Left colon (tissue), 2 donors: ENCODE data around the gene SLC6A11. TPM values are rescaled to one million over a fixed set of nuclear protein-coding genes. Genes with fewer than 3 reads are reported as not detected.

ENCODE experiments used
- ATAC-seq: fragments of 200-7000 bp; cut with Tn5 transposase; one replicate; pipeline ENCODE4 v1.9.1; 2020; ENCODE audit warnings: mild to moderate bottlenecking, moderate library complexity
- DNase-seq, 2 donors: peaks; one replicate each; pipeline ENCODE4 v3.0.0-alpha.2; 2020
- intact Hi-C, 2 donors: fragments of 100-400 bp; cut with DNase I in 1 of 2; cut with micrococcal nuclease in 1 of 2; formaldehyde crosslinking; loops; one replicate each; pipeline versions ENCODE4 v1.11.2 to v1.14.0; 2022; cut with DNase I, micrococcal nuclease
- total RNA-seq, 2 donors: library from RNA; stranded (reverse); fragmentation: NEBNext Ultra II Directional; extraction: Animal tissue kit (Norgen Biotek cat#: 25700); gene quantifications; one replicate each; pipeline ENCODE4 v1.2.1, GENCODE V29; 2021
- donor health status: DM: no; HTN: no; CAD: no.
- donor health status: DM: yes; HTN: yes; CAD: no.

Gene SLC6A11
- total RNA-seq, 2 donors from 2014 or later, result 0.08 TPM; not detected in 1

DNA sequence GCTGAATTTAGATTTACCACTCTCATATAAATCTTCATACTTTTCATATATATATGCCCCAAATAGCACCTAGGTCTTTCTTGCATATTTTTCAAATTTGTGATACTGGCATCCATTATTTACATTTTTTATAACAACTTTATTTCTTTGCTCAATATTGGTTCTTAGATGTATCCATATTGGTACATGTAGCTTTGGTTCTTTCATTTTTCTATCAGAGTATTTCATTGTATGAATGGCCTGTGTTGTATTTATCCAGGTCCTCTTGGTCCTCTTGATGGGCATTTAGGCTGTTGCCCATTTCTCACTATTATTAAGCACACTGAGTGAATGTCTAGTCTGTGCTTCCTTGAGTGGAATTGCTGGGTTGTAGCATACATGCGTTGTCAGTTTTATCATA is 8.4 kb downstream of the SLC6A11 start:
- intact Hi-C loops, result no loop called here
- DNase-seq (no peak), ATAC-seq (no peak)

DNA sequence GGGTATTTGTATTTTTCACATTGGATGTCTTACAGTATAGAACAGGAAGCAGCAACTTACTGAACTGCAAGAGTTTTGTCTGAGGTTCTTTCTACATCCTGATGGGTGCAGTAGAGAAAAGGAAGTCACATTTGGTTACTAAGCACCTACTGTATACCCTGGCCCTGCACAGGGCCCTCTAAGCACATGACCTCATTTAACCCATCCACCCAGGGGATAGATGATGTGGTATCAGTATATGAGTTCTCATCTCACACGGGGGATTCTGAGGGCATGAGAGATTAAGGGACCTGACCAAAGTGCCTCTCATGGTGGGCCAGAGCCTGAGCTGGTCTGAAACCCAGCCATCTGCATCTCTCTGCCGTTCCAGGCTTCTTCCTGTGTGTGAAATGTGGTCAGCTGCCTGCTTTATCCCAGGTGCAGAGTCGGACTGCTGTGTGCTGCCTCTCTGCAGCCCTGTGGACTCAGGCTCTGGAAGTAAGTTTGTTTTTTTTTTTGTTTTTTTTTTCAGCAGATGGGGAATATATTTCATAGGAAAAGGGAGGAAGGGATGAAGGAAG is 17.9 kb downstream of the SLC6A11 start:
- ATAC-seq, result no peak
- intact Hi-C loops, result no loop called here
- no peak for DNase-seq

DNA sequence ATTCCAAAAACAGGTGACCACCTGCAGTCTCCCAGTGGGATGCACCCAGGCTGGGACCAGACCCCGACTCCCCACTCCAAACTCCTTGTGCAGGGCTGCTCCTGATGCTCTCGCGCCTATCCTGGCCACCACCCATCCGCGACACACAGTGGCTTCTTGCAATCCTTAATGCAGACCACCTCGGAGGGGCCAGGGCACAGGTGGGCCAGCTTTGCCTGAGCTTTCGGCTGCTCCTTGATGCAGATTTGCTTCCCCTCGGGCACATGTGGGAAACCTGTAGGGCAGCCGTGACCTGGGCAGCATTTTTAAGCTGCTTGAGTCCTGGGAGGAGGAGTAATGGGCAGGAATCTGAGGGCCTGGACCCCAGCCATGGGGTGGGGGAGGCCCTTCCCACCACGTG is 18.9 kb downstream of the SLC6A11 start:
- DNase-seq (no peak), ATAC-seq (no peak)
- intact Hi-C loops, result no loop called here

DNA sequence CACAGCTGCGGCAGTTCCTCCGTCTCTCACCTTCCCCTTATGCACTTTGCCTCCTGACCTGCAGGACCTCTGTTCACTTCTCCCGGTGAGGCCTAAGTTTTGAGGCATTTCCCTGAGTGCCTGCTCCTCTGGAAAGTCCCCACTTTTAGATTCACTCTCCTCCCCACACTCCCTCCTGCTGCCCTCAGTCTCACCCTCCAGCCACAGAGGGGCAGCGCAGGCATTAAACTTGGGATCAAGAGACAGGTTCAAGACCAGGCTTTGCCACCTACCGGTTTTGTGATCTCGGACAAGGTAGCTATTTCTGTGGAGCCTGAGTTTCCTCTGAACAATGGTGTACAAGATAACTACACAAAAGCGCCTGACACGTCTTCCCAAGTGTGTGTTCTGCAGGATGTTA is 19.4 kb downstream of the SLC6A11 start:
- ATAC-seq (no peak), DNase-seq (no peak)
- intact Hi-C loops, result no loop called here

DNA sequence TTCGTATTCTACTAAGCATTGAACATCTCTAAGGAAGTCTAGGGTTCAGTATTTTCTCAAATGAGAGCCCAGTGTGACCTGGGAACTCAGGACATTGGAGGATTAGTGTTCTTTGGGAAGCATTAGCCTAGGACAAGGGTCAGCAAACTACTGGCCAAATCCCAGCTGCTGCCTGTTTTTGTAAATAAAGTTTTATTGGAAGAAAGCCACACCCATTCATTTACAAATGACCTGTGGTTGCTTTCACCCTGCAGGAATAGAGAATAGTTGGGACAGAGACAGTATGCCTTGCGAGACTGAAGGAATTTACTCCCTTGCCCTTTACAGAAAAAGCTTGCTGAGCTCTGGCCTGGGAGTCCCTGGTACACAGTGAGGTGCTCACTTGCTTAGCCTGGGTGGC is 20.6 kb downstream of the SLC6A11 start:
- intact Hi-C loops, result no loop called here
- ATAC-seq (no peak), DNase-seq (no peak)

DNA sequence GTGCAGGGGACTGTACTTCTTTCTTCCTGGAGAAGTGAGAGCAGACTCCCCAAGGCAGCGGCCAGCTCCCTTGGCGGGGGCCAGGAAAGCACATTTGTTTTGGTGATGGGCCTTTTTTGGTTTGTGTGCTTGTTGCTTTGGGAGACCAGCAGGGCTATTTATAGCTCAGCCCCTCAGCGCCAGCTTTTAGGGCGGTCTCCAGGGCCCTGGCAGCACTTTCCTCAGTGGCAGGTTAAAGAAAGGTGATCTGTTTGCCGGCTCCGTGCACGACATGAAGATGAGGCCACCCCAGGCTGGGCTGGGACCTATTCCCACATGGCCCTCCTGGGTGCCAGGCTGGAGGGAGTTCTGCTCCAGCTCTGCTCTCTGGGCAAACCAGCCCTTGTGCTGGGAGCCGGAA is 21.8 kb downstream of the SLC6A11 start:
- intact Hi-C loops, result no loop called here
- no peak for ATAC-seq
- no peak for DNase-seq

DNA sequence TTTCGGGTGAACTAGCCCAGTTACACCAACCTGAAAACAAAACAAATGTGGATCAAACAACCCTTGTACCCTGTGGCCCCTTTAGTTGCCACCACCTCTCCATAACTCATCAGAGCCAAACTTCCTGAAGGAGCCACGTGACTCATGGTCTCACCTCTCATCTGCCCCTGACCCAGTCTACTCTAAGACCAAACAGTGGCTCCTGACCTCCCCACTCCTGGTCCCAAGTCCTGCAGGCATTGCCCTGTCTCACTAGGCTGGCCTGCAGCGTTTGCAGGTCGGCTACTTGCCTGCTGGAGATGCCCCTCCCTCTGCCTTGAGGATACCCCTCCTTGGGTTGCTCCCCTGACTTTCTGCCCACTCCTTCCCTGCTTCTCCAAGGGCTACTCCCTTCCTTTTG is 23.1 kb downstream of the SLC6A11 start:
- ATAC-seq, result no peak
- intact Hi-C loops, result no loop called here
- DNase-seq, result no peak

DNA sequence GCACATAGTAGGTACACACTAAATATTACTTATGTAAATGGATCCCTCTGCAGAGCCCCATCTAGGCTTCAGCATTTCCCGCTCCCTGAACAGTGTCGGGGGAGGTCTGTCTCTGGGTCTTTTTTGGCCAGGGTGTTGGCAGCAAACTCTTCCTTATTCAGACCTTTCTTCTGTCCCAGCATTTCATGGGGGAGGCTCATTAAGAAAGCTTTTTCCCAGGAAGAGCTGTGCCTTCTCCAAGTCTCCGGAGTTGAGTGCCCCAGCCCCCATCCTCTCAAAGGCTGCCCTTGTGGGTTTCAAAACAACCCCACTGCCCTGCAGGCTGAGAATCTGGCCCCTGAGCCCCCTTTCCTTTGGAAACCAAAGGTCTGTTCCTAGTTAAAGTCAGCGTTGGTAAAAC is 25.1 kb downstream of the SLC6A11 start:
- no peak for DNase-seq
- ATAC-seq, result no peak
- intact Hi-C loops, result no loop called here

DNA sequence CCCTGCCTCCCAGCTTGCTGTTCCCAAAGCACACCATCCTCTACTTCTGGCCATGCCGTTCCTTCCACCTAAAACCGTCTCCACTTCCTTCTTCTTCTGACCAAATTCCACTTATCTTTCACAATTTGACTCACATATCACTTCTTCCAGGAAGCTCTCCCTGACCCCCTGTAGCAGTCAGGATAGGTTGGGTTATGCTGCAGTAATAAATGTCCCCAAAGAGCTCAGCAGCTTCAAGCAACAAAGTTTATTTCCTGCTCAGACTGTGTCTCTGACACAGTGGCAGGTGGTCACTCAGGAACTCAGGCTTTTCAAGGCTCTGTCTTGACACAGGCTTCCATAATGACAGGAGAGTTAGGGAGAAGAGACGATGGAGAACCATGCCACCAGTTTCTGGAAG is 27.4 kb downstream of the SLC6A11 start:
- intact Hi-C loops, result no loop called here
- ATAC-seq, result no peak
- no peak for DNase-seq

DNA sequence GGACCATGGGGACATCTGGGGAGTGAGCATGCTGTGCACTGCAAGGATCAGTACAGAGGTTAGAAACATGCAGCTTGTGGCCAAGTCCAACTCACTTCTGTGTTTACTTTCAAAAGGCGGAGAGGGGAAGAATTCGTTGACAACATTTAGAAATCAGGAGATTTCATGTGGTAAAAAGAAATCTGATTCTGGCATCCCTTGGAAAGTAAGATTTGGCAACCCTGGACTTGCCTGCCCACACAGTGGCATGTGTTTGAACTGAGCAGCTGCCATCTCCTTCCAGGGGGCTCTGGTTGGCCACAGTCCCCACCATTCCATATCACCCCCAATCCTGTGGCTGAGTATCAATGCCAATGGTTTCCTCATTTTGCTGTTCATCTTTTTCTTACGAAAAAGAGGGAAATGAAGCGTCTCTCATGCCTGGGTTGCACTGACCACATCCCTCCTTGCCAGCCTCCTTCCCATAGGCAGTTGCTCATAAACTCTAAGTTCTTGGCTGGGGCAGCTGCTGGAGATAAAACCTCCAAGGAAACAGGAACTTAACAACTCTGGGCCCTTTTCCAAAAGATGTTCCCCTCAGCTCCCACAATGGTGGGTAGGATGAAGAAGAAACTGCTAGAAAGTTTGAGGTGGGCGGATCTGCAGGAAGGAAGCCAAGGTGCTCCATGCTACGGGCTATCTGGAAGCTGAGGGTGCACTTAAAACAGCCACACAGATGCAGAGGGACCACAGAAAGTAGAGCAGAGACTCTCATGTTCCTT is 29.2 kb downstream of the SLC6A11 start:
- intact Hi-C loops, result no loop called here
- DNase-seq (no peak), ATAC-seq (no peak)

DNA sequence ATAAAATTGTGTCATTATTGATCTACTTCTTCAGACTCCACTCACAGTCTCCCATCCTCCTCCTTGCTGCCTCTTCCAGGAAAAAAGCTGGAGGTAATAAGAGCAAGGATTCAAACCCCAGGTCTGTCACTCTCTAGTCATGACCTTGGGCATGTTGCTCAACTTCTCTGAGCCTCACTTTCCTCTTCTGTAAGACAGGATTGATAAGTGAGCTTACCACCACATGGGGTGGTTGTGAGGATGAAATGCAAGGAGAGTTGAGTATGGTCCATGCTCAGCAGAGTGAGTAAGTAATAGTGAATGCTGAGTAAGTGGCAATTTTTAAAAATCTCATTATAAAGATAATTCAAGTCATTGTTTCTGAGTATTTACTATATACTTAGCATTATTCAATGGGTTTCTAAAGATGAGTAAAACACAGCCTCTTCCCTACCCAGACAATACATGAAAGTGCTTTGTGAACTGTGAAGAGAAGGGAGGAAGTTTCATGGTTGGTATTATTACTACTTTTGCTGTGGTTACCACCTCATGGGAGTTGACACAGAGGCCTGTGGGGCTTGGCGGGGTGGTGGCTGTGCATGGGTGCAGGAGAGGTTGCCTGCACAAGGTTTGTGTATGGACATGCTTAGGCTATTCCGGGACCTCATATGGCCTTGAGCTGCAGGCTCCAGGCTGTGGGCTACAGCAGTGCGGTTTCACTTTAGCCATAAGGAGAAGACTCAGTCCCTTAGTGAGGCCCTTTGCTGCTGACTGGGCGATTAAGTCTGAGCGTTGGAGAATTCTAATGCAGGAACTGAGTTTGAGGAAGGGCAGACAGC is 30.0 kb downstream of the SLC6A11 start:
- ATAC-seq (no peak), DNase-seq (no peak)
- intact Hi-C loops, result no loop called here

DNA sequence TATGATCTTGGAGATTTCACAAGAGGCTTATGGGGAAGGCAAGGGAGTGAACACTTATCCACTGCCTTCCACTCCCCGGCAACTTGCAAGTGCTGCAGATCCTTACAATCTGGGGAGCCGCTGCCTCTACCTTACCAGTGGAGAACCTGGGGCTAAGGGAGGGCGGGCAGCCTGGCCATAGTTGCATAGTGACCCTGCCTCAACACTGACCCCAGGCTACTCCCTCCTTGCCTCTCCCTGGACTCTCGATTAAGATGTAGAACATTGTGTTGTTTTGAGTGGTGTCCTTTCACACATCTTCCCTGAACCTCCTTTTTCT is 30.6 kb downstream of the SLC6A11 start:
- ATAC-seq (no peak), DNase-seq (no peak)
- intact Hi-C loops, result no loop called here

DNA sequence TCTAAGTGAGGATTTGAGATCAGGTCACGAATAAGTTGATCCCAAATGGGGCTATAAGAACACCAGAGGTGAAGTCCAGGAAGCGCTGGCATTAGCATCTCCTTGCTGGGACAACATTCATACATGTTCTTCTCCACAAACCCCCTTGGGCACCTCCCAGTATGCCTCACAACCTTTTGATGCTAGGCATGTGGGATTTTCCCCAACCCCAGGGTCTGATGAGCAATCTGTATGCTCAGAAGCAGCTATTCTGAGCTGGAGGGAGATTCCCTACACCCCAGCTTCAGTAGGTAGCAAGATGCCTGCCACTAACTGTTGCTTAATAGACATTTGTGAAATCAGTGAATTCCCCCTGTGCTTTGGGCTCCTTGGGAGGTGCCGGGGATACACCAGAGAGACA is 32.2 kb downstream of the SLC6A11 start:
- ATAC-seq, result no peak

DNA sequence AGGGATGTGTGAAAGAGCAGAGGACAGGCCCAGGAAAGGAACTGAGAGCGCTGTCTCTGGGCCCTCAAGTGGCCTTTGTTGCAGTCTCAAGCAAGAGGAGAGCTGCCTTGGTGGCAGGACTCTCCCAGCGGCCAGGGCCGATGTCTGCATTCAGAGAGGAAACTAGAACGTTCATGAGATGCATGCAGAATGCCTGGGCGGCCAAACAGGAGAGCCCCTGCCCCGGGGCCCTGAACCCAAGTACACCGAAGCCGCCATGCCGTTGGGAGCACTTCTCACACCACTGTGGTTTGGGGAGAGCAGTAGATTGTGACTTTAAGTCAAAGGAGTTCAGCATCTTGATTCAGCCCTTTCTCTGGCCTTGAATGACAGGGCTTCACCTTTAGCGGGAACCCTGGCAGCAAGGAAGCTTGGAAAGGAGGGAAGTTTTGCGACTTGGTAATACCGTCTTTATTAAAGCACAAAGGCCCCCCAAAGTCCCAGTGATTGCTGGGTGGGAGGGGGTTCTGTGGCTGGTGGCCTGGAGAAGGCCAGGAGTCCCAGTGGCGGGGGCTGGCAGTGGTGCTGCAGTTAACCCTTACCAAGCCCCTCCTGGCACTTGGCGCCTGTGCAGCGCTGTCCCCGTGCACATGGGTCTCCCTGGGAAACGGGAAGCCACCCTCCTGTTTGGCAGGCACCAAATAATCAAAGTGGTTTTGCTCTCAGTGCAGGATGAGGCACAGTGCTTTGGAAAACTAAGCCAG is 36.2 kb downstream of the SLC6A11 start:
- ATAC-seq, result no peak
- no peak for DNase-seq
- intact Hi-C loops, result no loop called here

More for the DNA sequence above, 32.2 kb downstream of the SLC6A11 start:
- DNase-seq, result no peak
- intact Hi-C loops, result no loop called here

DNA sequence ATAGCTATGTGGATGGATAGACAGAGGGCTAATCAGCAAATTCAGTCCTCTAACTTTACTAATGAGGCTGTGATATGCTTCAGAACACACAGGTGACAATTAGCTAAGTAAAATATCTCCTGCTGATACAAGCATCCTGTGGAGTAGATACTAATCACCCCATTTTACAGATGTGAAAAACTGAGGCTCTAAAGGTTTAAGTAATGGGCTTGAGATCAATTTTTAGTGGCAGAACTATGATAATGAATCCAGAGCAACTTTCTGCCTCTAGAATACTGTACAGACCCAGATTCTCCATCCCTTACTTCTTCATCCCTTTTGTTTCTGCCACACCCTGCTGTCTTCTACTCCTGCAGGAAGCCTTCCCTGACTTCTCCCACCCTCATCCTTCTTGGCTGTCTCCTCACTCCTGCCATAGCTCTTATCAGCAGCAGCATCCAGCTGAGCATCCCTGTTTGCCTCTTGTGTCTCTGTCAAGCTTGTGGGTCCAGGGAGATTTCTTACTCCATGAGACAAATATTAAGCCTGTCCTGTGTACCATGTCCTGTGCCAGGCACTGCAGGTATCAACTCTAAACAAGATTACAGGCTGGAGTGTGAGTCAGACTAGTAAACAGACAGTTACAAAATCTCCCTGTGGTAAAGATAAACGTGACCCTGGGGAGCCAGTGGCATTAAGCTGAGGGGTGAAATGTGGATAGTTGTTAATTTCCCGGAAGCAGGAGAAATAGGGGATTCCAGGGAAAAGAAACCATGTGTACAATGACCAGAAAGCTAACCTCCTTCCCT is 39.2 kb downstream of the SLC6A11 start:
- ATAC-seq, result no peak
- intact Hi-C loops, result no loop called here
- no peak for DNase-seq

DNA sequence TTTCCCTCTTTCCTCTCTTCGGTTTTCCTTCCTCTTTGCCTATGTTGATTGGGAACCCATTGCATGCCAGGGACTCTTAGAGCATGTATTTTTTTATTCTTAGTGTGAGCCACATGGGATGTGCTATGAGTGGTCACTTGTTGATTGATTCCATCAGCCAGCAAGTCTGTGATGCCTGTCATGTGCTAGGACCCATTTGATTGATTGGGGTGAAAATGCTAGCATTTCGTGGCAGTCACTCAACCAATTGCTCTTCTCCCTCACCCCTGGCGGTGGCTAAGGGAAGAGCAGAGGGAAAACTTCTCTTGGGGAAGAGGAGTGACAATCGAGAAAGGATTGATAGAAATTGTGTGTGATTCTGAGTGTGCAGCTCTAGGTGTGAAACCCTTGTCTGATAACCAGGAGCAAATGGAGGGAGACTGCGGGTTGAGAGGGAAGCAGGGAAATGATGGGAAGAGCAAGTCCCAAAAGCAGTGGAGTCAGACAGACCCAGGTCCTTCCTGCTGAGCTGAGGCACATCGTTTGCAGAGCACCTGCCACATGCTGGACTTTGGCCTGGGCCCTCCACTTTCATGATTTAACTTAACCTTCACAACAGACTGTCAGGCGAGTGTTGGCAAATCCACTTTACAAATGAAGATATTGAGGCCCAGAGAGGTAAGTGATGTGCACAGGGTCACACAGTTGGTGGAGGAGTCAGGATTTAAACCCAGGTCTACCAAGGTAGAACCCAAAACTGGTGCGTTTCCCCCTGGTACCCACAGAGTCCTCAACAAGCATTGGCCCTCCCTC is 40.0 kb downstream of the SLC6A11 start:
- ATAC-seq (no peak), DNase-seq (no peak)
- intact Hi-C loops, result no loop called here

DNA sequence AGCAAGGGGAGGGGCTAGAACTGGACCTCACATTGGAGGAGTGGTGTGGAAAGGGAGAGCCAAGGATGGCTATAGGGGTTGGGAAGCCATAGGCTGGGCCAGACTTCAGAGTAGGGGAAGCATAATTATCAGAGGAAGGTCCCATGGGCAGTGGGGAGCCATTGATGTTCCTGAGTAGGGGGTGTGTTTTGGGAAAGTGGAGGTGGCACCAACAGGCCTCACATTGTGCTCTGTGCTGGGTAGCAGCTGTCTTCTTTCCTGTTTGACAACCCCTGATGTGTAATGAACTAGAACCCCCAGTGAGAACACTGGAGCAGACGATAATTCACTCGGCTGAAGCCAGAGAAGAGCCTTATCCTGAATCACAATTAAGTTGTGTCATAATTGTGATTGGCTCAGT is 41.2 kb downstream of the SLC6A11 start:
- DNase-seq, result no peak
- intact Hi-C loops, result no loop called here
- ATAC-seq, result no peak

DNA sequence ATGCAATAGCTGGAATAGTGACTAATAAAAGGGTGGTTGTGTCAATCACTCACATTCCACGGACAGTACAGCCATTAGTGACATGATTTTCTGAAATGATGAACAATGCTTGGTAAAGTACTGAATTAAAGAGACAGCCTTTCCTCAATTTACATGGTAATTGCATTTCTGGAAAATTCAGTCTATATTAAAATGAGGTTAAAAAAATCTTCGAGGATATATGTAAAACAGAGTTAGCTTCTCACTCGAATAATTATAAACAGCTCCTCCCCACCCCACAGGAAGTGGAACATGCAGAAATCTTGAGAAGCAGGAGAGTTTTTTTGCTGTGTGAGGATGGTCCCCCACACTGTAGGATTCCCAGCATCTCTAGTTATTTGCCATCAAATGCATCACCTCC is 42.1 kb downstream of the SLC6A11 start:
- no peak for DNase-seq
- intact Hi-C loops, result no loop called here
- no peak for ATAC-seq
